ENCODE results near the gene PRR7. TPM values are rescaled to one million over a fixed set of nuclear protein-coding genes. Genes with fewer than 3 reads are reported as not detected.

Gene PRR7
- total RNA-seq, 4 donors from 2014 or later: 1.6 to 2.7 (median 2.2) TPM; not detected in 1

DNA sequence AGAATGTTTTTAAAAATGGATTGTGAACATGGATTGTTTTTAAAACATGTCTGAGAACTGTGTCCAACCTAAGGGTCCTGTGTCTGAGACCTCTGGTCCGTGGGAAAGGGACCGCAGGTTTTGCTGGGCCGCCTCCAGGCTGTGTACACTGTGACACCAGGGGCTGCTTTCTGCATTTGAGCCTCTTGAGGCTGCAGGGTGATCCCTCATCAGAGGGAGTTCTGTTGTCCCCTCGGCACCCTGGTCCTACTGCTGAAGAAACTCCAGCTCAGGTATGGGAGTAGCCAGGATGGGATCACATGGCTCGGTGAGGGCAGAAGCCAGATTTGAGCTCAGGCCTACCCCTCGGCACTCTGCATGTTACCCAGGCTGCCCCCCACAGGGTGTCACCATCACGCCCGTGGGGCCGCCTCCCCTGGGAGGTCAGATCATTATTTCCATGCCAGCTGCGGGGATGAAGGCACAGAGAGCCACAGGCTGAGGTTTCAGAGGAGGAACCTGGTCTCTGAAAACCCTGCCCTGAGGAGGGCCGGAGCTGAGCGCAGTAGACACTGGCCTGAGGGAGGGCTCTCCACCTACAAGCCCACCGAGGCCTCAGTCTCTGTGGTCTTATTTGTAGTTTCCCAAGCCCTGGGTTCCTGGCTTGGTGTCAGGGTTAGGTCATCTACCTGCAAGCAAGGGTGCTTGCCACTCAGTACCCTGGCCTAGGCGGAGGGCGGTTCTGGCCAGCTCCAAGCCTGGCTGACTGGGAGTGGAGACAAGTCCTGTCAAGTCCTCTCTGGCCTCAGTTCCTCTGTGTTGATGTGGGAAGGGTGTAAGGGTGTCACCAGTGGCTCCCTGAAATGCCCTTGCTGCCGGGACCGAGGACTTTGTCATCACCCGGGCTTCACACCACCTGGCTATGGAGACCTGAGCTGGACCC lies 2.8 kb downstream of the PRR7 start:
- Histone ChIP-seq H3K4me3 (no peak overlapping the region), H3K36me3 (no peaks in the 10 kb centered on the region), H3K4me1 (peaks cover 0 to 38% (median 26%) of the 10 kb centered on the region in 3 donors), H3K27ac (no peak overlapping the region), H3K27me3 (peaks cover 74% of the 10 kb centered on the region), H3K9me3 (no peaks in the 10 kb centered on the region)
- no peak for TF ChIP-seq POLR2A (IDR thresholded peaks at IDR 0.05)
- no peak for TF ChIP-seq EP300 (IDR thresholded peaks at IDR 0.05)
- TF ChIP-seq POLR2AphosphoS5 (IDR thresholded peaks at IDR 0.05): no peak
- ATAC-seq: no peak
- WGBS, 2 donors (ENCODE audit: low coverage in 1 of 2): 100% methylated on average over 1 to 3 of the region's 18 CpGs

DNA sequence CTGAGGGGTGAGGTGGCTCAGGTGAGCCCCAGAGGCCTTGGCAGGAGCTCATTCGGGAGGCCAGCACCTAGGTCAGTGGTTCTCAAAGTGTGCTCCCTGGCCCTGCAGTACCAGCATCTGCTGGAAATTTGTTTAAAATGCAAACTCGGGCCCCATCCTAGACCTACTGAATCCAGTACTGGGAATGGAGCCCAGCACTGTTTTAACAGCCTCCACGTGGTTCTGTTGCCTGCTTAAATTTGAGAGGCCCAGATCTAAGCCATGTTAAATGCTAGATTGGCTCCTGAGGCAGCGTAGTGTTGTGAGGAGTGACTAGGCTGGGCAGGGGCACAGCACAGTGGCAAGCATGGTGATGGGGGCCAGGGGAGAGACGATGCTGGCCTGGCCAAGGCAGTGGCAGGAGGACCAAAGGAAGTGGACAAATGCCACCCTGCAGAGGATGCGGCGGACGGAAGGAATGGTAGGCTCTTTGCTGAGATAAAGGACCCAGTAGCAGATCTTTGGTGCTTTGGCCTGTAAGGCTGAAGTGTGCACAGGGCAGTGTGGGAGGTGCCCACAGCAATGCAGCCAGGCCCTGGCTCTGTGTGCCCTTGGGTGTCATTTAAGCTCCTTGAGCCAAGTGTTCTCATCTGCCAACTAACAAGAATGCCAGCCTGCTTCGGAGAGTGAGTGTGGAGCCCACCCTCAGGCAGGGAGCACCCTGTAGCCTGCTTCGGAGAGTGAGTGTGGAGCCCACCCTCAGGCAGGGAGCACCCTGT lies 4.2 kb downstream of the PRR7 start:
- peaks cover 74% of the 10 kb centered on the region for H3K27me3 ChIP-seq
- H3K9me3 ChIP-seq: no peaks in the 10 kb centered on the region
- ATAC-seq: no peak
- H3K36me3 ChIP-seq: no peaks in the 10 kb centered on the region
- H3K4me3 ChIP-seq: no peak overlapping the region
- H3K27ac ChIP-seq: no peak overlapping the region
- peaks cover 0 to 50% (median 25%) of the 10 kb centered on the region in 3 donors for H3K4me1 ChIP-seq
- 69 to 82% methylated on average over 3 of the region's 10 CpGs for WGBS, 2 donors (ENCODE audit: low coverage in 1 of 2)
- TF ChIP-seq EP300 (IDR thresholded peaks at IDR 0.05): no peak
- TF ChIP-seq, protein P1, sequence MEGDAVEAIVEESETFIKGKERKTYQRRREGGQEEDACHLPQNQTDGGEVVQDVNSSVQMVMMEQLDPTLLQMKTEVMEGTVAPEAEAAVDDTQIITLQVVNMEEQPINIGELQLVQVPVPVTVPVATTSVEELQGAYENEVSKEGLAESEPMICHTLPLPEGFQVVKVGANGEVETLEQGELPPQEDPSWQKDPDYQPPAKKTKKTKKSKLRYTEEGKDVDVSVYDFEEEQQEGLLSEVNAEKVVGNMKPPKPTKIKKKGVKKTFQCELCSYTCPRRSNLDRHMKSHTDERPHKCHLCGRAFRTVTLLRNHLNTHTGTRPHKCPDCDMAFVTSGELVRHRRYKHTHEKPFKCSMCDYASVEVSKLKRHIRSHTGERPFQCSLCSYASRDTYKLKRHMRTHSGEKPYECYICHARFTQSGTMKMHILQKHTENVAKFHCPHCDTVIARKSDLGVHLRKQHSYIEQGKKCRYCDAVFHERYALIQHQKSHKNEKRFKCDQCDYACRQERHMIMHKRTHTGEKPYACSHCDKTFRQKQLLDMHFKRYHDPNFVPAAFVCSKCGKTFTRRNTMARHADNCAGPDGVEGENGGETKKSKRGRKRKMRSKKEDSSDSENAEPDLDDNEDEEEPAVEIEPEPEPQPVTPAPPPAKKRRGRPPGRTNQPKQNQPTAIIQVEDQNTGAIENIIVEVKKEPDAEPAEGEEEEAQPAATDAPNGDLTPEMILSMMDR (IDR thresholded peaks at IDR 0.05): no peak
- TF ChIP-seq POLR2AphosphoS5 (IDR thresholded peaks at IDR 0.05): no peak
- TF ChIP-seq POLR2A (IDR thresholded peaks at IDR 0.05): no peak

DNA sequence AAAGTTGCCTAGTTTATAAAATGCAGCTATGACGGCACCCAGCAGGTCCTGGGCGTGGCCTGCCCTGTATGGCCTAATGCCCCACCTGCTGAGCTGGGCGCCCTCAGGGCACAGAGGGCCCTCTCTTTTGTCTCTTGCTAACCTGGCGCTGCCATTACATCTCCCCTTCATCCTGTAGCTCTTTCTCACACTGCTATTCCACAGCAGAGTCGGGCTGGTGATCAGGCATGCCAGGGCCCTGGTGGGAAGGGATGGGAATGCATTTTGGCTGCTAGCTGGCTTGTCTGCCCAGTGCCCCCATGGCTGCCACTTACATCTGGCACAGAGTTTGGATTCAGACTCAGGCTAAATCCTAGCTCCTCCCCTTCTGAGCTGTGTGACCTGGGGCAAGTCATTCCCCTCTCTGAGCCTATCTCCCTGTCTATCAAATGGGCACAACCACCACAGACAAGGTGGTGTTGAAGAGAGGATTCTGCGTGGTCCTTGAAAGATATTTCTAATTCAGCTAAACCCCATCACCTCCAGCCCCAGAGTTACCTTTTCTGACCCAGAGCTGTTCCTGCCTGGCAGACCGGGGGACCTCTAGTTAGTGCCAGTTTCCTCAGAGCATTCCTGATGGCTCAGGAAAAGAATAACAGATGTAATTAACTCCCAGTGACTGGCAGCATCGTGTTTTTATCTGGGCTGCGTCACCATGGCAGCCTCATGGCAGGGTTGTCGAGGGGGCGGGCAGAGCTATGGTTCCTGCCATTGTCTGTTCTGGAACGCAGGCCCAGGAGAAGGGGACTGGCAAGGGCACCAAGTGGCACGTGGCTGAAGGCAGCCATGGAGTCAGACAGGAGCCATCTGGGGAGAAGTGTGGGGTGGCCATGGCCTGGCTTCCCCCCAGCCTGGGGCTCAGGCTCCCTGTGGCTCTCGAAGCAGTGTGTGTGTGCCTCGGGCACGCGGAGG lies 6.3 kb downstream of the PRR7 start:
- H3K27ac ChIP-seq: no peak overlapping the region
- H3K9me3 ChIP-seq: no peaks in the 10 kb centered on the region
- TF ChIP-seq EP300 (IDR thresholded peaks at IDR 0.05) (no peak), POLR2A (IDR thresholded peaks at IDR 0.05) (no peak), POLR2AphosphoS5 (IDR thresholded peaks at IDR 0.05) (no peak)
- TF ChIP-seq, protein P1 (IDR thresholded peaks at IDR 0.05): no peak
- ATAC-seq: no peak
- 90 to 93% methylated on average over 2 to 3 of the region's 17 CpGs for WGBS, 2 donors (ENCODE audit: low coverage in 1 of 2)
- H3K36me3 ChIP-seq: peaks cover 0 to 4% of the 10 kb centered on the region in 2 donors
- H3K4me3 ChIP-seq: no peak overlapping the region
- H3K4me1 ChIP-seq: peaks cover 0 to 50% (median 12%) of the 10 kb centered on the region in 3 donors
- peaks cover 53% of the 10 kb centered on the region for H3K27me3 ChIP-seq

DNA sequence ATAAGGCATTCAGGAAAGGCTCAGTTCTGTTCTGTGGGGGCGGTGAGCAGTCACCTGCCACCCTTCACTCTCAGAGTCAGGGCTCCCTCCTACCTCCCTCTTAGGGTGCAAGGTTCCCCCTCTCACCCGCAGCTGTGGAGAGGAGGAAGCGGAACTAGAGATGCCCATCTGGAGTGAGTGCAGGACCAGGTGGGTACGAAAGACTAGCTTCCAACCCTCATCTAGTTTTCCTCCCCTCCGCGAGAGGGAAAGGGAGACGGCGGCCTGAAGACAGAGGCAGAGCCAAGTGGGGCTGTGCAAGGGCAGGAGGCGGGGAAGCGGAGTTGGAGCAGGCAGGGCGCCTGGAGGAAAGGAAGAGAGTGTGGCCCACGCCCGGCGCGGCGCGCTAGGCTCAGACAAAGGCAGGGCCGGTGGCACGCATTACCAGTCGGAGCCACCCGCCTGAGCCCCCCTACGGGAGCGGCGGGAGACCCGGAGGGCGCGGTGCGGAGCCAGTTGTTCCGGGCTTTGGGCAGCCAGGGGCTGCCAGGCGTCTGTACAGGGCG lies 7.3 kb downstream of the PRR7 start:
- peak; percentile 1 for ATAC-seq
- Histone ChIP-seq H3K36me3 (peaks cover 0 to 14% of the 10 kb centered on the region in 2 donors), H3K27me3 (peaks cover 43% of the 10 kb centered on the region), H3K9me3 (no peaks in the 10 kb centered on the region), H3K4me3 (peak overlapping the region in 1 of 2 donors; percentile 71), H3K27ac (peak overlapping the region in 3 of 4 donors; percentile 79 to 81 (median 80)), H3K4me1 (peaks cover 0 to 50% (median 10%) of the 10 kb centered on the region in 3 donors)
- no peak for TF ChIP-seq EP300 (IDR thresholded peaks at IDR 0.05)
- TF ChIP-seq POLR2AphosphoS5 (IDR thresholded peaks at IDR 0.05): no peak
- TF ChIP-seq, protein P1 (IDR thresholded peaks at IDR 0.05): no peak
- no peak for TF ChIP-seq POLR2A (IDR thresholded peaks at IDR 0.05)
- 7% methylated on average over 23 of the region's 31 CpGs; no CpG with 5 or more reads in 1 of the 2 donors for WGBS, 2 donors (ENCODE audit: low coverage in 1 of 2)
